Mucosa of descending colon (tissue), 3 donors: ENCODE results near the gene RPP30. TPM values are rescaled to one million over a fixed set of nuclear protein-coding genes. Genes with fewer than 3 reads are reported as not detected.
"Not testable (repeated sequence)": the region's sequence is repeated elsewhere in the genome, so short reads cannot be mapped to it uniquely, and the experiment has no call there.

Experiments used
- ATAC-seq: fragments of 200-7000 bp; cut with Tn5 transposase; one replicate; pipeline ENCODE4 v1.9.1; 2020; ENCODE audit warnings: mild to moderate bottlenecking, moderate library complexity
- DNase-seq, 3 donors: peaks; one replicate each; pipeline ENCODE4 v3.0.0-alpha.2; 2020
- H3K36me3 ChIP-seq: fragments of 200-600 bp; one replicate; pipeline ENCODE4 v1.8.0; 2021; ENCODE audit warnings: low read depth, mild to moderate bottlenecking
- H3K4me1 ChIP-seq: fragments of 200-600 bp; one replicate; pipeline ENCODE4 v1.8.0; 2021; ENCODE audit warnings: low read depth, mild to moderate bottlenecking
- H3K4me3 ChIP-seq: fragments of 200-600 bp; one replicate; pipeline ENCODE4 v1.8.0; 2021; ENCODE audit warnings: mild to moderate bottlenecking
- H3K9me3 ChIP-seq: fragments of 200-600 bp; one replicate; pipeline ENCODE4 v1.8.0; 2021; ENCODE audit warnings: mild to moderate bottlenecking
- CTCF ChIP-seq: fragments of 200-600 bp; IDR thresholded peaks from one replicate; pipeline ENCODE4 v1.8.0; 2022; ENCODE audit warnings: antibody characterized with exemption, mild to moderate bottlenecking
- intact Hi-C, 2 donors: fragments of 100-400 bp; cut with DNase I in 1 of 2; cut with micrococcal nuclease in 1 of 2; formaldehyde crosslinking; loops; one replicate each; pipeline versions ENCODE4 v1.11.0 to v1.11.1; 2022; cut with DNase I, micrococcal nuclease
- total RNA-seq, 3 donors: library from RNA; stranded (reverse); fragmentation: NEBNext Ultra II Directional in 2 of 3; extraction: Animal tissue kit (Norgen Biotek cat#: 25700) in 2 of 3; gene quantifications; one replicate each; pipeline versions ENCODE4 v1.2.1 to v1.2.4, GENCODE V29; 2021 to 2023
- donor health status: DM: no; HTN: no; CAD: no; lungs with moderate emphysema.
- donor health status: DM: no; HTN: no; CAD: no.
- donor health status: DM: no; HTN: yes; CAD: no.

RPP30 gene
- total RNA-seq, 3 donors from 2014 or later = 20.6 to 25.1 (median 24.3) TPM

DNA sequence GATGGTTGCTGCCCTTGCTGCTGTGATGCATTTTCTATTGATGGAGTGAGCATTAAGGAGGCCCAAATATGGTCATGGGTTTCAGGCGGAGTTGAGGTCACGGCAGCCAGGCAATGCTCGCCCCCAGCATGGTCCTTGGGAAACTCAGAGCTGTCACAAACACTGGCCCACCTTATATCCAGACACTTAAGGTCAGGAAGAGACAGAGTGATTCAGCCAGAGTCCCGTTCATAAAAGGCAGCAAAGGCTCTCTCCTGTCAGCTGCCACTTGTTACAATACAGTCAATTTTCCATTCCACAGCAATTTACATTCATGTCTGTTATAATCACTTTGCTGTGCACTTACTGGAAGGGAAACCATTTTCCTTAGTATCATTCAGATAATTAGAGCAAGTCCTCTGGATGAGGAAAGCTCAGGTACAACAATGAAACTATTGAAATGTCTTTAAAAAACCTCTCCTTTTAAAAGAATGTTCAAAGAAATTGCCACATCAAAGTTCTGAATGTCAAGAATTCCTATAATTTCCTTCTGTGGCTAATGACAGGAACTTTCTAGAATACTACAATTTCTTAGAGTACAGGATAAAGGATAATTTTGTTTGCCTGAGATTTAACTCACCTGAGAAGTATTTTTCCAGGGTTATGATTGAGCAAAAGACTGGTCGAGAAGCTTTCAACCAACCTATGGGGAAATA lies 64.0 kb downstream of the RPP30 start:
- ATAC-seq = no peak
- intact Hi-C loops = no loop called here
- H3K9me3 ChIP-seq = no peaks in the 10 kb centered on the region
- no peaks in the 10 kb centered on the region for H3K4me1 ChIP-seq
- H3K4me3 ChIP-seq = no peak overlapping the region
- no peak for TF ChIP-seq CTCF
- DNase-seq = no peak
- H3K36me3 ChIP-seq = no peaks in the 10 kb centered on the region

GRCh38 chr10:90936276-90936659 lies 64.5 kb downstream of the RPP30 start:
- intact Hi-C loops = no loop called here
- ATAC-seq (no peak), DNase-seq (no peak)
- Histone ChIP-seq H3K36me3 (no peaks in the 10 kb centered on the region), H3K4me1 (no peaks in the 10 kb centered on the region), H3K4me3 (no peak overlapping the region), H3K9me3 (no peaks in the 10 kb centered on the region)
- no peak for TF ChIP-seq CTCF

GRCh38 chr10:90937645-90938258 lies 66.0 kb downstream of the RPP30 start:
- H3K9me3 ChIP-seq = no peaks in the 10 kb centered on the region
- no peak for DNase-seq
- H3K4me1 ChIP-seq = no peaks in the 10 kb centered on the region
- H3K4me3 ChIP-seq = no peak overlapping the region
- no peaks in the 10 kb centered on the region for H3K36me3 ChIP-seq
- intact Hi-C loops = no loop called here
- TF ChIP-seq CTCF = no peak
- ATAC-seq = no peak

GRCh38 chr10:90939116-90939515 lies 67.3 kb downstream of the RPP30 start:
- Histone ChIP-seq H3K36me3 (no peaks in the 10 kb centered on the region), H3K4me1 (no peaks in the 10 kb centered on the region), H3K9me3 (no peaks in the 10 kb centered on the region), H3K4me3 (no peak overlapping the region)
- intact Hi-C loops = no loop called here
- no peak for ATAC-seq
- DNase-seq = no peak
- no peak for TF ChIP-seq CTCF

DNA sequence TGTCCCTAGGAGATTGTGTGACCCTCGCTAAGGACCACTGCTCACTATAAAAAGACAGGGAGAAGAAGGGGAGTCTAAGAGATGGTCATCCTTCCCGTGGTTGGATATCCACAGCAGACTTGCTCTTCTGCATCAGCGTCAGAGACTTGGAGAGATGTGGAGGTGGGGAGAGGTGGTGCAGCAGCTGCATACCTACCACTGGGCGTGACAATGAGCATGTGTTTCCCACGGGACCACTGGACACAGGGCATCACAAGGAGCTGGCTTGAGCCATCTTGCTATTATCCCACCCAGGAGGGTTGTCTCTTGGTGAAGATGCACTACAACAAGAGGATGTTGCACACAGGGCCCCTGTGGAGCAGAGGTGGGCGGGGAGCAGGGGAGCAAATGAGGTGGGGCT lies 67.9 kb downstream of the RPP30 start:
- ATAC-seq = no peak
- intact Hi-C loops = no loop called here
- no peak for DNase-seq
- Histone ChIP-seq H3K4me1 (no peaks in the 10 kb centered on the region), H3K36me3 (no peaks in the 10 kb centered on the region), H3K9me3 (no peaks in the 10 kb centered on the region), H3K4me3 (no peak overlapping the region)
- TF ChIP-seq CTCF = no peak

GRCh38 chr10:90942980-90943379 lies 71.2 kb downstream of the RPP30 start:
- intact Hi-C loops, H3K4me3 ChIP-seq, DNase-seq, H3K4me1 ChIP-seq, ATAC-seq, H3K9me3 ChIP-seq, H3K36me3 ChIP-seq: not testable (repeated sequence)
